Kidney (tissue), 14 donors: ENCODE data around the gene ADAM33. TPM values are rescaled to one million over a fixed set of nuclear protein-coding genes. Genes with fewer than 3 reads are reported as not detected.
A peak's percentile ranks its signal among the peaks of the same experiment; 100 is the strongest.

Source experiments
- DNase-seq, 5 donors: peaks; one replicate each; pipeline ENCODE4 v3.0.0-alpha.2; 2013 to 2020
- FAIRE-seq: peaks from 2 replicates; lab custom pipeline; 2012; peaks lifted over from hg19 to GRCh38; lab: Jason Lieb, UNC
- H3K27ac ChIP-seq, 2 donors: one replicate each; pipeline ENCODE4 v1.7.0; 2013; ENCODE audit warnings: low read depth in 2 of 2, low read length in 2 of 2, inconsistent platforms in 1 of 2
- H3K27me3 ChIP-seq: one replicate; pipeline ENCODE4 v1.7.1; 2013; ENCODE audit warnings: low read length, inconsistent platforms; ENCODE audit not compliant: control insufficient read depth, insufficient read depth
- H3K36me3 ChIP-seq, 3 donors: one replicate each; pipeline versions ENCODE4 v1.7.0 to v1.7.1; 2013; ENCODE audit warnings: low read length in 3 of 3, control low read depth in 1 of 3, inconsistent platforms in 1 of 3; ENCODE audit not compliant: insufficient read depth in 3 of 3, control insufficient read depth in 2 of 3
- H3K4me1 ChIP-seq, 3 donors: one replicate each; pipeline versions ENCODE4 v1.7.0 to v1.7.1; 2013; ENCODE audit warnings: low read length in 3 of 3, inconsistent platforms in 1 of 3, low read depth in 1 of 3; ENCODE audit not compliant: control insufficient read depth in 2 of 3, insufficient read depth in 2 of 3
- H3K4me3 ChIP-seq, 3 donors: one replicate each; pipeline versions ENCODE4 v1.7.0 to v1.8.1; 2013; ENCODE audit warnings: low read length in 3 of 3, control low read depth in 1 of 3, inconsistent platforms in 1 of 3
- H3K9ac ChIP-seq, 3 donors: one replicate each; pipeline versions ENCODE4 v1.7.0 to v1.7.1; 2013; ENCODE audit warnings: low read length in 3 of 3, control low read depth in 1 of 3, inconsistent platforms in 1 of 3
- H3K9me3 ChIP-seq, 3 donors: one replicate each; pipeline versions ENCODE4 v1.7.0 to v1.7.1; 2013; ENCODE audit warnings: low read length in 3 of 3, control low read depth in 1 of 3, inconsistent platforms in 1 of 3; ENCODE audit not compliant: control insufficient read depth in 2 of 3, insufficient read depth in 1 of 3
- intact Hi-C: fragments of 100-400 bp; cut with DNase I; formaldehyde crosslinking; loops from one replicate; pipeline ENCODE4 v1.11.1; 2022
- polyA plus RNA-seq: library from polyadenylated mRNA; stranded (reverse); fragments of 350-450 nt; fragmentation: Illumina TruSeq; extraction: RNeasy Lipid Tissue Mini Kit (QIAGEN cat#74804); gene quantifications from one replicate; pipeline ENCODE4 v1.2.3, GENCODE V29; 2014; ENCODE audit warnings: low read depth, low replicate concordance; ENCODE audit not compliant: insufficient read depth
- total RNA-seq: library from RNA; stranded (reverse); fragmentation: NEBNext Ultra II Directional; extraction: Animal tissue kit (Norgen Biotek cat#: 25700); gene quantifications from one replicate; pipeline ENCODE4 v1.2.1, GENCODE V29; 2021
- TF ChIP-seq, protein P1 (sequence below): IDR thresholded peaks from 3 replicates; pipeline ENCODE4 v1.5.1; 2012; ENCODE audit warnings: mild to moderate bottlenecking, moderate library complexity, borderline replicate concordance; ENCODE audit not compliant: insufficient read depth; ENCODE audit errors: extremely low read depth
- donor health status: control.
- donor health status: control.
- donor health status: control.
- donor health status: control.
- donor health status: control.
- donor health status: DM: yes; HTN: yes; CAD: no.
- donor health status: Normal renal cell carcinoma (clear cell type).

ADAM33 gene
- total and polyA plus RNA-seq, 2 donors from 2014 or later = 4.1 to 4.3 TPM

DNA sequence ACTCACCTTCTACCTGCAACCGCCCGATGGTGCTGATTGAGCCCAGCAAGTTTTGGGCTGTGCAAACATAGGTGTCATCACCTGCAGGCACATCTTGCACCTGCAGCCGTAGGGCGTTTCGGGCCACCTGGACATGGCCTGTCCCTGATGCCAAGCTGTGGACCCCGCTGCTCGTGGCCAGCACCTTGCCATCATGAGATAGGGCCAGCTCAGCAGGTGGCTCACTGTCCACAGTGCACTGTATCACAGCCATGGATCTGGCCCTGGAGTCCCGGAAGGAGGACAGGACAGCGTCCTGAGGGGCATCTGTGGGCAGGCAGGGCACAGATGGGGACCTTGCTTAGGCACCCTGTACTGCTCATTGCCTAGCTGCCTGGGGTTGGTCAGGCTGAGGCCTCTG lies 10.1 kb upstream of the ADAM33 start:
- H3K36me3 ChIP-seq = no peaks in the 10 kb centered on the region
- TF ChIP-seq, protein P1, sequence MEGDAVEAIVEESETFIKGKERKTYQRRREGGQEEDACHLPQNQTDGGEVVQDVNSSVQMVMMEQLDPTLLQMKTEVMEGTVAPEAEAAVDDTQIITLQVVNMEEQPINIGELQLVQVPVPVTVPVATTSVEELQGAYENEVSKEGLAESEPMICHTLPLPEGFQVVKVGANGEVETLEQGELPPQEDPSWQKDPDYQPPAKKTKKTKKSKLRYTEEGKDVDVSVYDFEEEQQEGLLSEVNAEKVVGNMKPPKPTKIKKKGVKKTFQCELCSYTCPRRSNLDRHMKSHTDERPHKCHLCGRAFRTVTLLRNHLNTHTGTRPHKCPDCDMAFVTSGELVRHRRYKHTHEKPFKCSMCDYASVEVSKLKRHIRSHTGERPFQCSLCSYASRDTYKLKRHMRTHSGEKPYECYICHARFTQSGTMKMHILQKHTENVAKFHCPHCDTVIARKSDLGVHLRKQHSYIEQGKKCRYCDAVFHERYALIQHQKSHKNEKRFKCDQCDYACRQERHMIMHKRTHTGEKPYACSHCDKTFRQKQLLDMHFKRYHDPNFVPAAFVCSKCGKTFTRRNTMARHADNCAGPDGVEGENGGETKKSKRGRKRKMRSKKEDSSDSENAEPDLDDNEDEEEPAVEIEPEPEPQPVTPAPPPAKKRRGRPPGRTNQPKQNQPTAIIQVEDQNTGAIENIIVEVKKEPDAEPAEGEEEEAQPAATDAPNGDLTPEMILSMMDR = no peak
- DNase-seq = peak in 1 of 5 donors; percentile 63

DNA sequence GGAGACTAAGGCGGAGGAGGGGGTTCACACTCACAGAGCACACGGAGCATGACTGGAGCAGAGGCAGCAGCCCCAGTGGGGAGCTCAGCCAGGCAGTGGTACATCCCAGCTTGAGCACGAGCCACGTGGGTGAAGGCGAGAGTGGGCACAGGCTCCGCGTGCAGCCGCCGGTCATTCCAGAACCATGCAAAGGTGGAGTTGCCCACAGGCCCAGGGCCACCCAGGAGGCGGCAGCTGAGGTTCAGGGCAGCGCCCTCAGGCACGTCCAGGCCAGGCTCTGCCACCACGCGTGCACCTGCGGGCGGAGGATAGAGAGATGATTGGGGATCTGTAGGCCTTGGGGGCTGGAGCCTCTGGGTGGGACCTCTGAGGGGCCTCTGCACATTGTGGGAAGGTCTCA lies 9.5 kb upstream of the ADAM33 start:
- FAIRE-seq = no peak
- Histone ChIP-seq H3K4me1 (peaks cover 0 to 4% (median 3%) of the 10 kb centered on the region in 3 donors), H3K27ac (no peak overlapping the region), H3K36me3 (no peaks in the 10 kb centered on the region), H3K9ac (no peak overlapping the region), H3K4me3 (no peak overlapping the region), H3K27me3 (no peaks in the 10 kb centered on the region), H3K9me3 (no peaks in the 10 kb centered on the region)
- peak in 1 of 5 donors; percentile 76 for DNase-seq
- TF ChIP-seq, protein P1 = no peak
- intact Hi-C loops = no loop called here

More for the DNA sequence above, 10.1 kb upstream of the ADAM33 start:
- Histone ChIP-seq H3K9me3 (no peaks in the 10 kb centered on the region), H3K9ac (no peak overlapping the region), H3K27me3 (no peaks in the 10 kb centered on the region), H3K27ac (no peak overlapping the region), H3K4me3 (no peak overlapping the region), H3K4me1 (no peaks in the 10 kb centered on the region)
- no peak for FAIRE-seq
- intact Hi-C loops = no loop called here

DNA sequence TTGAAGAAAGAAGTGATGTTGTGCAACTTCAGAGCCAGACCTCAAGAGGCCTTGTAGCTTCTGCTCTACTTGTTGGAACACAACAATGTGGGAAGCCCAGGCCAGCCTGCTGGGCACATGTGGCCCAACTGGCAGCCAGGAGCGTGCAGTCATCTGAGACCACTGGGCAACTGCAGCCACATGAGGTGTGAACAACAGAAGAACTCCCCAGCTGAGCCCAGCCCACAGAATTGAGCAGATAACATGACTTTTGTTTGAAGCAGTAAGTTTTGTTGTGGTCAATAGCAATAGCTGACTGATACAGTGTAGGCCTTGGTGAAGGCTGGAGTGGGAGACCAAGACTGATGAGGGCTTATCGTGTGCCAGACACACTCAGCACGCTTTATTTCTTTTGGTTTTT lies 8.6 kb upstream of the ADAM33 start:
- DNase-seq (no peak), FAIRE-seq (no peak)
- Histone ChIP-seq H3K4me1 (peaks cover 0 to 4% (median 3%) of the 10 kb centered on the region in 3 donors), H3K4me3 (no peak overlapping the region), H3K27ac (no peak overlapping the region), H3K9me3 (no peaks in the 10 kb centered on the region), H3K9ac (no peak overlapping the region), H3K27me3 (no peaks in the 10 kb centered on the region), H3K36me3 (no peaks in the 10 kb centered on the region)
- TF ChIP-seq, protein P1 = no peak
- intact Hi-C loops = no loop called here

DNA sequence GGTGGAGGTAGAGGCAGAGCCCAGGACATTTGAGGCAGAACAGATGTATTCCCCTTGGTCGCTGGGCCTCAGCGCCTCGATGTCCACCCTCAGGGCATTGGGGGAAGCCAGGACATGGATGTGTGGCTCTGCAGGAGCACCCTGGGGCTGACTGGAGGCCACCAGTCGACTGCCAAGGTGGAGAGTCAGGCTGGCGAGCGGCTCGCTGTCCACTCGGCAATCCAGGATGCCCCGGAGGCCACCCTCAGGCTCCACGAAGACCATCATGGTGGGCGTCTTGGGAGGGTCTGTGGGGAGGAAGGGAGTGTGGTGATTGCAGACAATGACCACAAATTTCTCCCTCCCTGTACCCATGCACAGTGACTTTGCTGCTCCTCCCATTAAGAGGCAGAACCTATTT lies 8.2 kb upstream of the ADAM33 start:
- H3K36me3 ChIP-seq = no peaks in the 10 kb centered on the region
- H3K4me3 ChIP-seq = no peak overlapping the region
- H3K27me3 ChIP-seq = no peaks in the 10 kb centered on the region
- H3K9me3 ChIP-seq = no peaks in the 10 kb centered on the region
- peaks cover 0 to 4% (median 3%) of the 10 kb centered on the region in 3 donors for H3K4me1 ChIP-seq
- DNase-seq = no peak
- TF ChIP-seq, protein P1 = no peak
- FAIRE-seq = no peak
- H3K27ac ChIP-seq = no peak overlapping the region
- H3K9ac ChIP-seq = no peak overlapping the region
- intact Hi-C loops = no loop called here
